Suprapubic skin (tissue), 4 donors: Measurements from ENCODE around the gene TGM1. TPM values are rescaled to one million over a fixed set of nuclear protein-coding genes. Genes with fewer than 3 reads are reported as not detected.

Experiments used
- DNase-seq, 2 donors: peaks; one replicate each; pipeline ENCODE4 v3.0.0-alpha.2; 2019; ENCODE audit warnings: low spot score in 2 of 2
- H3K27ac ChIP-seq: fragments of 200-600 bp; sonication (generic); one replicate; pipeline ENCODE4 v1.5.1; 2019
- H3K27me3 ChIP-seq: fragments of 200-600 bp; sonication (generic); one replicate; pipeline ENCODE4 v1.5.1; 2019
- H3K36me3 ChIP-seq: fragments of 200-600 bp; sonication (generic); one replicate; pipeline ENCODE4 v1.5.1; 2019
- H3K4me1 ChIP-seq: fragments of 200-600 bp; sonication (generic); one replicate; pipeline ENCODE4 v1.5.1; 2019
- H3K4me3 ChIP-seq: fragments of 200-600 bp; sonication (generic); one replicate; pipeline ENCODE4 v1.5.1; 2019; ENCODE audit warnings: mild to moderate bottlenecking
- H3K9me3 ChIP-seq: fragments of 200-600 bp; sonication (generic); one replicate; pipeline ENCODE4 v1.5.1; 2019
- EP300 ChIP-seq: sonication (generic); formaldehyde crosslinking; IDR thresholded peaks from one replicate; pipeline ENCODE4 v1.6.1; 2017; ENCODE audit warnings: antibody characterized with exemption
- POLR2A ChIP-seq, 2 donors: fragments of 450-650 bp; IDR thresholded peaks; one replicate each; pipeline ENCODE4 v1.6.1; 2017; ENCODE audit warnings: antibody characterized with exemption in 2 of 2, mild to moderate bottlenecking in 2 of 2, moderate library complexity in 2 of 2
- POLR2AphosphoS5 ChIP-seq, 3 donors: sonication (generic); formaldehyde crosslinking; IDR thresholded peaks; one replicate each; pipeline ENCODE4 v1.6.1; 2017; ENCODE audit warnings: antibody characterized with exemption in 3 of 3
- WGBS: methylation state at CpG from one replicate; pipeline ENCODE4 v1.1.5; 2018; 5-methylcytosine and 5-hydroxymethylcytosine counted together
- total RNA-seq, 4 donors: library from RNA; depleted of rRNA; stranded (reverse); fragments of >200 nt; gene quantifications; one replicate each; pipeline ENCODE4 v1.1.0, GENCODE V29; 2016
- TF ChIP-seq, protein P1 (sequence below), 2 donors: fragments of 200-600 bp in 1 of 2; fragments of 450-650 bp in 1 of 2; sonication (generic) in 1 of 2; IDR thresholded peaks; one replicate each; pipeline ENCODE4 v1.5.1; 2016 to 2019; ENCODE audit warnings: antibody characterized with exemption in 2 of 2, mild to moderate bottlenecking in 1 of 2, moderate library complexity in 1 of 2

Gene TGM1
- total RNA-seq, 4 donors from 2014 or later, result 127 to 144 (median 130) TPM

DNA sequence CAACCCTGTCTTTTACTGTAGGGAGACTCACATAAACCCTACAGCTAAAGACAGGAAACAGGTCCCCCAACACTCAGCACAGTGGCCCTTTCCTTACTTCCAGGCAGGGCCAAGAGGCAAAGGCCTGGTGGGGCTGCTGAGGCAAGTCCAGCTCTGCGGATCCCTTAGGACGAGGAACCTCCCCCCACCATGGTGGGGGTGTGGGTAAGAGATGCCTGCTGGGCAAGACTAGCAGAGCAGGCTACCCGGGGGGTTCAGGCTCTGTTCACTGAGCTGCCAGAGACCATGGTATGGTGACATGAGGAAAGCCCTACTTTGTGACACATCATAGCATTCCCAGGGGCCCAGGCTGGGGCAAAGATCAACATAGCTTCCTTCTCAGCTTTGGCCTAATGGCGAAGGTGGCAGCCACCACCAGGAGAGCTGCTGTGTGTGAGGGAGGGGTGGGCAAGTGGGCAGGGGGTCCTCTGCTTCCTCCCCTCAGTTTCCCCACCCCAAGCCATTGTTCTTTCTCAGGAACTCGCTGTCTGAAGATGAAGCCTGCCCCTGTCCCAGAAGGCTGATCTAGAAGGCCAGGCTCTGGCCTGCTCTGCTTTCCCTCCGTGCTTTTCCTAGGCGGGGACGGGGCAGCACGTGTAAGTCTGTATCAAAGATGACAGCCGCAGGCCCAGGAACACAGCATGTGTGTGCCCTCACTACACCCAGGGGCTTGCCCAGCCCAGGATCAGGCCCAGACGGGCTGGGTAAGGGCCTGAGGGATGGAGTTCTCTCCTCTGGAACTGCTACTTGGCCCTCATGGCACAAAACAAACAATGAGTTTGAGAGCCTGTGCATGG lies 10.5 kb downstream of the TGM1 start:
- peak in 1 of 2 donors; percentile 53 for DNase-seq
- Histone ChIP-seq H3K36me3 (peaks cover 44% of the 10 kb centered on the region), H3K9me3 (no peaks in the 10 kb centered on the region), H3K4me1 (no peaks in the 10 kb centered on the region), H3K4me3 (no peak overlapping the region), H3K27me3 (no peaks in the 10 kb centered on the region), H3K27ac (no peak overlapping the region)
- no peak for TF ChIP-seq EP300
- no peak for TF ChIP-seq POLR2A (IDR thresholded peaks at IDR 0.05)
- TF ChIP-seq, protein P1, sequence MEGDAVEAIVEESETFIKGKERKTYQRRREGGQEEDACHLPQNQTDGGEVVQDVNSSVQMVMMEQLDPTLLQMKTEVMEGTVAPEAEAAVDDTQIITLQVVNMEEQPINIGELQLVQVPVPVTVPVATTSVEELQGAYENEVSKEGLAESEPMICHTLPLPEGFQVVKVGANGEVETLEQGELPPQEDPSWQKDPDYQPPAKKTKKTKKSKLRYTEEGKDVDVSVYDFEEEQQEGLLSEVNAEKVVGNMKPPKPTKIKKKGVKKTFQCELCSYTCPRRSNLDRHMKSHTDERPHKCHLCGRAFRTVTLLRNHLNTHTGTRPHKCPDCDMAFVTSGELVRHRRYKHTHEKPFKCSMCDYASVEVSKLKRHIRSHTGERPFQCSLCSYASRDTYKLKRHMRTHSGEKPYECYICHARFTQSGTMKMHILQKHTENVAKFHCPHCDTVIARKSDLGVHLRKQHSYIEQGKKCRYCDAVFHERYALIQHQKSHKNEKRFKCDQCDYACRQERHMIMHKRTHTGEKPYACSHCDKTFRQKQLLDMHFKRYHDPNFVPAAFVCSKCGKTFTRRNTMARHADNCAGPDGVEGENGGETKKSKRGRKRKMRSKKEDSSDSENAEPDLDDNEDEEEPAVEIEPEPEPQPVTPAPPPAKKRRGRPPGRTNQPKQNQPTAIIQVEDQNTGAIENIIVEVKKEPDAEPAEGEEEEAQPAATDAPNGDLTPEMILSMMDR (IDR thresholded peaks at IDR 0.05), result no peak
- 84% methylated on average over 6 of the region's 11 CpGs for WGBS

- DNase-seq, result no peak
- no peaks in the 10 kb centered on the region for H3K27me3 ChIP-seq
- no peak overlapping the region for H3K4me3 ChIP-seq
- H3K36me3 ChIP-seq, result peaks cover 44% of the 10 kb centered on the region
- H3K27ac ChIP-seq, result no peak overlapping the region
- WGBS, result no CpG with 5 or more reads among the region's 1 CpG
- no peaks in the 10 kb centered on the region for H3K4me1 ChIP-seq
- H3K9me3 ChIP-seq, result no peaks in the 10 kb centered on the region
- no peak for TF ChIP-seq EP300
- TF ChIP-seq POLR2A (IDR thresholded peaks at IDR 0.05), result no peak
- TF ChIP-seq POLR2AphosphoS5 (IDR thresholded peaks at IDR 0.05), result no peak
- TF ChIP-seq, protein P1 (IDR thresholded peaks at IDR 0.05), result no peak
These were observed 11.1 kb downstream of the TGM1 start for GRCh38 chr14:24251880-24252288.

DNA sequence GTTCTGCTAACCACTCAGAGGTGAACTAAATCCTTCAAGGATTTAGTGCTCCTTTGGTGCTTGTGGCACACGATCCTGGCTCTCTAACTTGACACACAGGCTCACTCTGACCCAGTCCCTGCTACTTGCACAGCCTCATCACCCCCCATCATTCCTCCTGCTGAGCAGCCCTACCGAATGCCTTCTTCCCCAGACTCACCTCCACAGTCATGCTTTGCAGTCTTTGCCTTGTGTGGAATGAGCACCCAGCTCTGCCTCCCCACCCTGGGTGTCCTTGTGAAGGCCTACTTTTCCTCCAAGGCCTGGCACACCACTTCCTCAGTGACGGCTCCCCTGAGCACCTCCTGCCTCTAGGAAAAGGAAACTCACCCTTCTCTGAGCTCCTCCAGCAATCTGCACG lies 12.6 kb downstream of the TGM1 start:
- Histone ChIP-seq H3K9me3 (no peaks in the 10 kb centered on the region), H3K4me3 (no peak overlapping the region), H3K27me3 (no peaks in the 10 kb centered on the region), H3K4me1 (no peaks in the 10 kb centered on the region), H3K27ac (no peak overlapping the region), H3K36me3 (peaks cover 37% of the 10 kb centered on the region)
- 64% methylated on average over 4 of the region's 4 CpGs for WGBS
- no peak for DNase-seq
- TF ChIP-seq, protein P1 (IDR thresholded peaks at IDR 0.05), result no peak
- no peak for TF ChIP-seq POLR2AphosphoS5 (IDR thresholded peaks at IDR 0.05)
- no peak for TF ChIP-seq EP300
- no peak for TF ChIP-seq POLR2A (IDR thresholded peaks at IDR 0.05)

- TF ChIP-seq, protein P1 (IDR thresholded peaks at IDR 0.05), result no peak
- TF ChIP-seq POLR2AphosphoS5 (IDR thresholded peaks at IDR 0.05), result no peak
- TF ChIP-seq POLR2A (IDR thresholded peaks at IDR 0.05), result no peak
- TF ChIP-seq EP300, result no peak
- DNase-seq, result no peak
- no peak overlapping the region for H3K4me3 ChIP-seq
- 82% methylated on average over 7 of the region's 13 CpGs for WGBS
- H3K27ac ChIP-seq, result no peak overlapping the region
- peaks cover 28% of the 10 kb centered on the region for H3K36me3 ChIP-seq
- no peaks in the 10 kb centered on the region for H3K4me1 ChIP-seq
- H3K9me3 ChIP-seq, result no peaks in the 10 kb centered on the region
- H3K27me3 ChIP-seq, result no peaks in the 10 kb centered on the region
These were observed 13.6 kb downstream of the TGM1 start for GRCh38 chr14:24249230-24250021.

GRCh38 chr14:24247422-24247821 lies 15.6 kb downstream of the TGM1 start:
- H3K27me3 ChIP-seq, result no peaks in the 10 kb centered on the region
- peaks cover 8% of the 10 kb centered on the region for H3K36me3 ChIP-seq
- DNase-seq, result no peak
- H3K9me3 ChIP-seq, result no peaks in the 10 kb centered on the region
- TF ChIP-seq, protein P1 (IDR thresholded peaks at IDR 0.05), result no peak
- TF ChIP-seq POLR2A (IDR thresholded peaks at IDR 0.05) (no peak), POLR2AphosphoS5 (IDR thresholded peaks at IDR 0.05) (no peak), EP300 (no peak)
- no peak overlapping the region for H3K4me3 ChIP-seq
- WGBS, result 81% methylated on average over 7 of the region's 7 CpGs
- no peak overlapping the region for H3K27ac ChIP-seq
- peaks cover 8% of the 10 kb centered on the region for H3K4me1 ChIP-seq
